Neural progenitor cell (in vitro differentiated cells): ENCODE data around the gene TMPO. TPM values are rescaled to one million over a fixed set of nuclear protein-coding genes. Genes with fewer than 3 reads are reported as not detected.

Experiments used
- DNase-seq: peaks from one replicate; pipeline ENCODE4 v3.0.0-alpha.2; 2016; ENCODE audit warnings: low spot score
- H2AFZ ChIP-seq: fragments of 200-600 bp; sonication (generic); replicated peaks from 2 replicates; pipeline ENCODE4 v1.6.1; 2016; ENCODE audit warnings: antibody characterized with exemption
- H3F3A ChIP-seq: fragments of 200-600 bp; sonication (generic); 2 replicates; pipeline ENCODE4 v1.6.1; 2016; ENCODE audit warnings: antibody characterized with exemption, low read depth
- H3K27ac ChIP-seq: fragments of 200-600 bp; sonication (generic); 2 replicates; pipeline ENCODE4 v1.5.1; 2016; ENCODE audit warnings: mild to moderate bottlenecking
- H3K27me3 ChIP-seq: fragments of 200-600 bp; sonication (generic); 2 replicates; pipeline ENCODE4 v1.6.1; 2016; ENCODE audit warnings: mild to moderate bottlenecking, moderate library complexity
- H3K36me3 ChIP-seq: fragments of 200-600 bp; sonication (generic); 2 replicates; pipeline ENCODE4 v1.5.1; 2016
- H3K4me1 ChIP-seq: fragments of 200-600 bp; sonication (generic); 2 replicates; pipeline ENCODE4 v1.6.1; 2016; ENCODE audit warnings: mixed run types
- H3K4me2 ChIP-seq: fragments of 200-600 bp; sonication (generic); 2 replicates; pipeline ENCODE4 v1.6.1; 2016
- H3K4me3 ChIP-seq: fragments of 200-600 bp; sonication (generic); 2 replicates; pipeline ENCODE4 v1.5.1; 2016
- H3K79me2 ChIP-seq: fragments of 200-600 bp; sonication (generic); 2 replicates; pipeline ENCODE4 v1.6.1; 2016; ENCODE audit warnings: low read depth
- H3K9ac ChIP-seq: fragments of 200-600 bp; sonication (generic); 2 replicates; pipeline ENCODE4 v1.6.1; 2016
- H3K9me3 ChIP-seq: fragments of 200-600 bp; sonication (generic); 2 replicates; pipeline ENCODE4 v1.5.1; 2016; ENCODE audit warnings: low read depth
- H4K20me1 ChIP-seq: fragments of 200-600 bp; sonication (generic); 2 replicates; pipeline ENCODE4 v1.6.1; 2016; ENCODE audit warnings: low read depth
- H3K27ac Mint-ChIP-seq: 3 replicates; pipeline ENCODE4 v1.8.0; 2021; ENCODE audit warnings: mixed read lengths
- H3K27me3 Mint-ChIP-seq: 2 replicates; pipeline ENCODE4 v1.8.0; 2022; ENCODE audit warnings: low read depth, mild to moderate bottlenecking, inconsistent platforms, moderate library complexity, mixed read lengths; ENCODE audit not compliant: insufficient read depth
- H3K36me3 Mint-ChIP-seq: 3 replicates; pipeline ENCODE4 v1.8.0; 2021; ENCODE audit warnings: mixed read lengths
- H3K4me1 Mint-ChIP-seq: 3 replicates; pipeline ENCODE4 v1.8.0; 2021; ENCODE audit warnings: mixed read lengths
- H3K4me3 Mint-ChIP-seq: 3 replicates; pipeline ENCODE4 v1.8.0; 2021; ENCODE audit warnings: mild to moderate bottlenecking, moderate library complexity, mixed read lengths
- H3K9me3 Mint-ChIP-seq: 3 replicates; pipeline ENCODE4 v1.8.0; 2020; ENCODE audit warnings: mixed read lengths
- EZH2 ChIP-seq: fragments of 200-600 bp; sonication (generic); IDR thresholded peaks from 2 replicates; pipeline ENCODE4 v1.6.1; 2017; ENCODE audit warnings: antibody characterized with exemption, mild to moderate bottlenecking, moderate library complexity
- EZH2phosphoT487 ChIP-seq: fragments of 200-600 bp; sonication (generic); IDR thresholded peaks from 2 replicates; pipeline ENCODE4 v1.6.1; 2017; ENCODE audit warnings: antibody characterized with exemption
- total RNA-seq: library from RNA; depleted of rRNA; stranded (reverse); fragments of >200 nt; gene quantifications from 2 replicates; pipeline ENCODE4 v1.2.3, GENCODE V29; 2015; ENCODE audit warnings: low replicate concordance
- TF ChIP-seq, protein P1 (sequence below): fragments of 200-600 bp; sonication (generic); IDR thresholded peaks from 2 replicates; pipeline ENCODE4 v1.5.1; 2017; ENCODE audit warnings: antibody characterized with exemption, mild to moderate bottlenecking

Gene TMPO
- total RNA-seq, 1 donor from 2014 or later = 513 TPM

DNA sequence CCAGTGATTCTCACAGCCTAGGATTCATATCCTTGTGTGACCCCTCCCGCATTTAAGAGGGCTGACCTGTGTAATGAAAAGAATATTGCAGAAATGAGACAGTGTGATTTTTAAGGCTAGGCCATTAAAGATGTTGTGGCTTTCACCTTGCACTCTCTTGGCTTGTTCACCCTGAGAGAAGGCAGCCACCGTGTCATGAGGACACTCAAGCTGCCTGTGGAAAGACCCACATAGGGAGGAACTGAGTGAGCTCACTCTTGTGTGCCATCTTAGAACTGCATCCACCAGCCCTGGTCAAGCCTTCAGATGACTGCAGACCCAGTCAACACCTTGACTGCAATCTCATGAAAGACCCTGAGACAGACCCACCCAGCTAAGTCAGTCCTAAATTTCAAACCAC, 46.3 kb upstream of the TMPO start:
- Histone ChIP-seq H3K4me3 (no peak overlapping the region), H3K9me3 (no peaks in the 10 kb centered on the region), H3F3A (no peaks in the 10 kb centered on the region), H2AFZ (no peak overlapping the region), H3K4me2 (no peak overlapping the region), H3K4me1 (no peaks in the 10 kb centered on the region), H3K79me2 (no peaks in the 10 kb centered on the region), H3K36me3 (no peaks in the 10 kb centered on the region), H3K27ac (no peak overlapping the region), H3K9ac (no peak overlapping the region), H3K27me3 (no peaks in the 10 kb centered on the region), H4K20me1 (no peaks in the 10 kb centered on the region)
- Mint-ChIP-seq H3K9me3 (no peaks in the 10 kb centered on the region), H3K27me3 (peaks cover 4% of the 10 kb centered on the region), H3K4me1 (no peaks in the 10 kb centered on the region), H3K4me3 (no peak overlapping the region), H3K36me3 (no peaks in the 10 kb centered on the region), H3K27ac (no peak overlapping the region)
- TF ChIP-seq EZH2 (no peak), EZH2phosphoT487 (no peak)
- TF ChIP-seq, protein P1, sequence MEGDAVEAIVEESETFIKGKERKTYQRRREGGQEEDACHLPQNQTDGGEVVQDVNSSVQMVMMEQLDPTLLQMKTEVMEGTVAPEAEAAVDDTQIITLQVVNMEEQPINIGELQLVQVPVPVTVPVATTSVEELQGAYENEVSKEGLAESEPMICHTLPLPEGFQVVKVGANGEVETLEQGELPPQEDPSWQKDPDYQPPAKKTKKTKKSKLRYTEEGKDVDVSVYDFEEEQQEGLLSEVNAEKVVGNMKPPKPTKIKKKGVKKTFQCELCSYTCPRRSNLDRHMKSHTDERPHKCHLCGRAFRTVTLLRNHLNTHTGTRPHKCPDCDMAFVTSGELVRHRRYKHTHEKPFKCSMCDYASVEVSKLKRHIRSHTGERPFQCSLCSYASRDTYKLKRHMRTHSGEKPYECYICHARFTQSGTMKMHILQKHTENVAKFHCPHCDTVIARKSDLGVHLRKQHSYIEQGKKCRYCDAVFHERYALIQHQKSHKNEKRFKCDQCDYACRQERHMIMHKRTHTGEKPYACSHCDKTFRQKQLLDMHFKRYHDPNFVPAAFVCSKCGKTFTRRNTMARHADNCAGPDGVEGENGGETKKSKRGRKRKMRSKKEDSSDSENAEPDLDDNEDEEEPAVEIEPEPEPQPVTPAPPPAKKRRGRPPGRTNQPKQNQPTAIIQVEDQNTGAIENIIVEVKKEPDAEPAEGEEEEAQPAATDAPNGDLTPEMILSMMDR = no peak
- DNase-seq = no peak

DNA sequence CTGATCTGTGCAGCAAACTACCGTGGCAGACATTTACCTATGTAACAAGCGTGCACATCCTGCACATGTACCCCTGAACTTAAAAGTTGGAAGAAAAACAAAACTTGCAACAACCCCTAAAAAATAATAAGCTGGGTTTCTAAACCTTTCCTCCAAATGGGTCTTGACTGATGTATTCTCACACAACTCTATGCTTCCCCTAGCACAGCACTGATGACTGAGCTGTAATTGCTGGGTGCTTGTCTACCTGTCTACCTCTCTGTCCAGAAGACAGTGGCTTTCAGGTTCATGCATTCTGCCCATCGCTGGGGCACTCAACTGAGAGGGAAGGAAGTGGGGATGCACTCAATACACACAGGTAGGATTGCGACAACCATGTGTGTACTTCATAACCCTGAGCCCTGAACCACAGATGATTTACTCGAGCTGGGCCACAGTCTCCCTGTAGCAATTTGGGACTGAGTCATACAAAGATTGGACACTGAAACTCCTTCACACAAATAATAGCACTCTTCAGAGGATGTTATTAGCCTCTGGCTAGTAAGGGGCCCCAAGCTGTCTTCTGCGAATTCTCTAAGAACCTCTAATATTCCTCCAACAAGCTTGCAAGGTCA, 44.8 kb upstream of the TMPO start:
- no peak overlapping the region for H3K4me2 ChIP-seq
- H3K4me1 ChIP-seq = no peaks in the 10 kb centered on the region
- H3K4me3 ChIP-seq = no peak overlapping the region
- TF ChIP-seq, protein P1 = no peak
- TF ChIP-seq EZH2 (no peak), EZH2phosphoT487 (no peak)
- H3K27ac Mint-ChIP-seq = no peak overlapping the region
- H3K27me3 ChIP-seq = no peaks in the 10 kb centered on the region
- no peaks in the 10 kb centered on the region for H3K36me3 Mint-ChIP-seq
- H4K20me1 ChIP-seq = no peaks in the 10 kb centered on the region
- H3K4me3 Mint-ChIP-seq = no peak overlapping the region
- H3K9me3 Mint-ChIP-seq = no peaks in the 10 kb centered on the region
- H3K36me3 ChIP-seq = no peaks in the 10 kb centered on the region
- peaks cover 5% of the 10 kb centered on the region for H3K4me1 Mint-ChIP-seq
- no peak overlapping the region for H3K27ac ChIP-seq
- H3K9ac ChIP-seq = no peak overlapping the region
- no peak for DNase-seq
- peaks cover 4% of the 10 kb centered on the region for H3K27me3 Mint-ChIP-seq
- no peaks in the 10 kb centered on the region for H3F3A ChIP-seq
- H2AFZ ChIP-seq = no peak overlapping the region
- no peaks in the 10 kb centered on the region for H3K79me2 ChIP-seq
- no peaks in the 10 kb centered on the region for H3K9me3 ChIP-seq

DNA sequence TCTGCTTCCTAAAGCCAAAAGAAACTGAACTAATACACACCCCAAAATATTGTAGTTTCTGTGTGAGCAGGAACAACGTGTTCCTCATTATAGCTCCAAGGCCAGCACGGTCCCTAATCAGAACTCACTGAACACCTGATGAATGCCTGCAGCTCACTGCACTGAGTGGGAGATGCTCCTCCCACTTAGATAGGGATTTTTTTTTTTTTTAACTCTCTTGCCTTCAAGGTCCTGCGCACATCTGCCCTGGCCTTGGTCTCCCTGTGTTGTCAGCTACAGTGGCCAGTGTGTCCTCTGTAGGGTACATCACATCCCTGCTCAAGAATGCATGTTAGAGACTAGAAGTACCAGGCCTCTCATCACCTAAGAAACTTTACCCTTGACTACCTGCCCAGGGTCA, 44.3 kb upstream of the TMPO start:
- Histone ChIP-seq H3F3A (no peaks in the 10 kb centered on the region), H3K9me3 (no peaks in the 10 kb centered on the region), H4K20me1 (no peaks in the 10 kb centered on the region), H2AFZ (no peak overlapping the region), H3K9ac (no peak overlapping the region), H3K4me2 (no peak overlapping the region), H3K4me3 (no peak overlapping the region), H3K27me3 (no peaks in the 10 kb centered on the region), H3K79me2 (no peaks in the 10 kb centered on the region), H3K27ac (no peak overlapping the region), H3K36me3 (no peaks in the 10 kb centered on the region), H3K4me1 (no peaks in the 10 kb centered on the region)
- H3K4me3 Mint-ChIP-seq = no peak overlapping the region
- peaks cover 5% of the 10 kb centered on the region for H3K4me1 Mint-ChIP-seq
- no peaks in the 10 kb centered on the region for H3K9me3 Mint-ChIP-seq
- peaks cover 4% of the 10 kb centered on the region for H3K27me3 Mint-ChIP-seq
- H3K36me3 Mint-ChIP-seq = no peaks in the 10 kb centered on the region
- DNase-seq = no peak
- TF ChIP-seq, protein P1 = no peak
- TF ChIP-seq EZH2phosphoT487 (no peak), EZH2 (no peak)
- H3K27ac Mint-ChIP-seq = peak overlapping the region; percentile 86
